CD4-positive, alpha-beta T cell treated with Interleukin-4 for 1 hour (primary cell): ENCODE data around the gene TBX15.

ENCODE experiments used
- DNase-seq, 2 donors: peaks; one replicate each; pipeline ENCODE4 v3.0.0-alpha.2; 2020 to 2022

The TBX15 gene

DNA sequence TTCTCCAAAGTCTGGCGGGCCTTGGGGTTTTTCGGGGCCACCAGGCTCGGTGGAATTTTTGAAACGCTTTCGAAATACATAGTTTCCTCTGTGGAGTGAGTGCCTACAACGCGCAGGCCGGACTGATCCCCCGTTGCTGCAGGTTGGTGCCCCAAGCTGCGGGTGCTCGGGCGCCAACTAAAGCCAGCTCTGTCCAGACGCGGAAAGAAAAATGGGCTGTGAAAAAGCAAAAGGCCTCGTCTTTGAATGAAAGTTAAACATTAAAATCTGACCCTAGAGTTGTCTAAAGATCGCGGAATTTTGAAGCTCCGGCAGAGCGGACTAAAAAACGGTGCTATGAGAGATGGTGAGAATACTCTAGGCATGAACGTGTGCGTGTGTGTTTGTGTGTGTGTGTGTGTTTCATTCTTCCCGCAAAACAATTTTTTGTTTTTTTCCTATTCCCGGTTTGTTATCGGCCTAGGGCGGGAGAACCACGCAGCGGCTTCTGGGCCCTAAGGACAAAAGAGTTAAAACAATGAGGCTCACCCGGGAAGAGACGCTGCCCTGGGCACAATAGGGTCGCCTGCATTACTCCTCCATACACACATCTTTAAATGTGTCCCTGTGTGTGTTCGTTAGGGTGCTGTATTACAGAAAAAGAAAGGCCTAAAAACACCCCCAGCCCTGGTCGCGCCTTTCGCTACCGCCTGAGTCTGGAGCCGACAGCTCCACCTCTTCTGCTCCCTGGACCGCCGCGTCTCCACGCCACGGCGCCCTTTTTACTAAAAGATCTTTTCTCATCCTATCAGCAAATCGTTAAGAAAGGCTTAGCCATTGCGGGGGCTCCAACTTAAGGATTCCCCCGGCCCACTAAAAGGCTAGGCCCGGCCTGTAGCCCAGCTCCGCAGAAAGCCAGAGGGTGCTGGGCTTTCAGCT is 3.2 kb downstream of the TBX15 start:
- no peak for DNase-seq

DNA sequence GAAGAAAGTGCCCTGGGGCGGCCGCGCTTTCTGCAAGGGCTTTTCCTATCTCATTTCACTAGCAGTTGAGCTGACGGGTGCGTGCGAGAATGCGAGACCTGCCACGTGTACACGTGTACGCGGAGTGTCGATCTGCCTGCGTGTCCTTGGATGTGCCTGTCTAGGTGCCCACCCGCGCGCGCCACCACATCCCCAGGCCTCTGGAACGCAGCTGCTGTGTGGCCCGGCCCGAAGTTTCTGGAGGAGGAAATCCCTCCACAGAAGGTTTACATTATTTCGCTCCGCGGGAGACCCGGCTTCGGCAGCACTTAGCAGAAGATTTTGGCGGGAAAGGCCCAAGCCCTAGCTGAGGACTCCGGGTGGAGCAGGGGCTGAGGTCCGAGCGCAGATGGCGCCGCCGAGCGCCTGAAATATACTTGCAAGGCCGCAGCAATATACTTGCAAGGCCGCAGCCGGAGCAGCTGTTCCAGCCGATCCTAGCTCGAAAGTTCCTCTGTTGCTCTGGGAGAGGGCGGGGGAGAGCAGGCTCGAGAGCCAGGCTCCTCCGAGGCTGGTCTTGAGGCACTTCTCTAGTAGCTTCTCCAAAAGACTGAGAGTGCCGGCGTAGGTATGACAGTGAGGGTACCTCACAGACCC is 3.9 kb downstream of the TBX15 start:
- DNase-seq: no peak

DNA sequence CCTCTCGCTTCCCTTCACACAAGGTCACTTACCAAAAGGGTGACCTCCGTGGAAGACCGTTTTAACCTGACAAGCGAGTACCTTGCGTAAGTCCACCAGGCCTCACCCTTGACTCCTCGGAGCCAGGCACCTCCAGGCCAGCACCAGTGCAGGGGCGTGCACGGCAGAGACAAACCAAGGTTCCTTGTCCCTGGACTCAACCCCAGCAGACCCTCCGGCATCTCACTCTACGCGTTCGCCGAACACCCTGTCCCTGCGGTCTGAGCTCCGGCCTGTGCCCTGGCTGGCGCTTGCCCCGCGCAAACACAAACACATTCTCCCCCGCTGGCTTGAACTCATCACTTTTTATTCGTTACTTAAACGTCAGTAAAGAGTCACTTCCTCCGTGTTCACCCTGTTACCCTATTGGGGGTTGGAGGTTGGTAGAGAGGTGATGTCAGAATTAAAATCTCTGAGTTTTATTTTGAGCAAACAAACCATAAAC is 4.5 kb downstream of the TBX15 start:
- DNase-seq: no peak

DNA sequence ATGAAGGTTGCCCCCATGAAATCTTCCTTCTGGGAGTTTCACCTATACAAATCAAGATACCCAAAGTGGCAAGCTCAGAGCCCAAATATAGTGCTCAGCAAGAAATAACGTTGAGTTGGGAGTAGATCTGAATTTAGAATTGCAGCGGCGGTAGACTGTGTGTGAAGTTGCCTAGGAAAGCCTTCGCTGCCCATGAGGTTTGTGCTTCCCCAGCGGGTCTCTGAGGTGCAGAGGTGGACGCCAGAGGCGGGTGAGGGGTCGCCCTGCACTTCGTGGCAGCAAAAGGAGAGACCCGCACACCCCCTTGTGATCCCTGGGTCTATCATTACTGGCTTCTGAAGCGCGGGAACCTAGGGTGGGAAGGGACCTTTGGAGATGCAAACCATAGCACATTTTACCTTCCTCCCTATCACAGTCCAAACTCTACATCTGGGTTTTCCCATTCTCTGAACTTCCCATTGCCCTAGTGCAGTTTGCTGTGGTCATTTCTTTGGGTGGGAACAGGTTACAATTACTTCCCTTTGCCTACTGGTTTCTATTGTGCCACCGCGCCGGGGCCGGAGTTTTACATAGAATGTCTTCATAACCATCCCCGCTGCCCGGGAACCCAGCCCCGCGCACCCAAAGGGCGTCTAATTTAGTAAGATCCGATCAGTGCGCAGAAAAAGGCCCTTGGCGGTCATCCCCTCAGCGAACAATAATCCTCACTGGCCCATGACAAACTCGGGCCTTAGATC is 5.2 kb downstream of the TBX15 start:
- DNase-seq: no peak

DNA sequence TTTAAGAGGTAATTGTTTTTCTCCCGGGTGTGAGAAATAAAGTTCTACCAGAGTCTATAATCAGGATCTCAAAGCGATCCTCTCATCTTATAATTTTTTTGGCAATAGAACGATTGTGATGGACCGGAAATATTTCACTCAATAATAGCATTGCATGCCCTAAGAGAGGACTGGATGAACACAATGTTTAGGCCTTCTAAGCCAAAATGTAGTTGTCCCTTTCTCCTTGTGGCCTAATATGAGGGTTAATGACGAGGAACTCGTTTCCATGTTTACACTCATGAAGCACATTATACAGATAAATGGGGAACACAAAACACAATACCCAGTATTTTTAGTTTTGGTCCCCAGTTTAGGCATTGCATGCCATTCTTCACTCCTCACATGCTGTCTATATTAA is 5.9 kb downstream of the TBX15 start:
- DNase-seq: no peak

DNA sequence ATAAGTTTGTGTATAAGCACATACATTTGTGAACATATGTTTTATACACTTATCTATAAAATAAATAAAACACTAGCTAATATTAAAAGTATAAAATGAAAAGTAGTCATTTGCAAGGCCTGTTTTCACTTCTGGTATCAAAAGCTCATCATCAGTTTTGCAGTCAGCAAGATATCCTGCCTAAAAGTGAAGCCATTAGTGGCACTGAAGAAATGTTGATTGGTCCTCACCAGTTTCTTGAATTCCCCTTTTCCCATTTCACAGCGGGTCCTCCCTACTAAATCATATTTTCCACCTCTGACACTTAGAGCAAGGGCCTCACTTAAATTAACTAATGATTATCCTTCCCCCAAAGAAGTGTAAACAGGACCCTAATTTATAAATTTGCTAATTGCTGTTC is 6.7 kb downstream of the TBX15 start:
- no peak for DNase-seq

DNA sequence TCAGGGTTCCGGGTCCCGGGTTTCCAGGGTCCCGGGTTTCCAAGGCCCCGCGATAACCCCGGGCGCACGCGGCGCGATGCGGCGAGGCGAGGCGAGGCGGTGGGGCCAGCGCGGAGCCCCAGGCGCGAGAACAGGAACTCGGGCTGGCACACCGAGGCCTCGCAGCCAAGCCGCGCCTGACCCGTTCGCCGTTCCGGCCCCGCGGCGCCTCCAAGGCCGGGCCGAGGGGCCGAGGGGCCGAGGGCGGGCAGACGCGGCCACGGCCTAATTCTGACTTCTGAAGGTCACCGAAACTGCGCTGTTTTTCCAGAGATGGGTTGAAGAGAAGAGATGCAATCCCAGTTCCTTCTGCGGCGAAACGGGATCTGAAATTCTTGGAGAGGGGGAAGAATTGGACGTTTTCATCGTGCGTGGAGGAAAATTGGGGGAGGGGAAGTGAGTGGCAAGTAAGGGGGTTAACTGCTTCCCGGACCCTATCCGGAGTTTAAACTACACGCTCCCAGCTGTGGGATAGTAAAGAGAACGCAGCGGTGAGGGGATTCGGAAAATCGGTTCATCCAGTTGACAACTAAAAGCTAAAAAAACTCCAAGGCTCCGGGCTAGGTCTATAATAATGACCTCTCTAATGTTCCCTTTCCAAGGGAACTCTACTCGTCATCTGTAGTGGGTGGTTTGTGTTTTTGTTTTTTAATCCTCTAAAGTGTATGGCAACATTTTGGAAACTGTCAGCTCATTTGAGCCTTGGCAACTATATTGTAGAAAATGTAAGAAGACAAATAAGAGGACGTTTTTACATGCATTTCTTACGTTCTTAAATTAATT is 8.2 kb downstream of the TBX15 start:
- DNase-seq: no peak

DNA sequence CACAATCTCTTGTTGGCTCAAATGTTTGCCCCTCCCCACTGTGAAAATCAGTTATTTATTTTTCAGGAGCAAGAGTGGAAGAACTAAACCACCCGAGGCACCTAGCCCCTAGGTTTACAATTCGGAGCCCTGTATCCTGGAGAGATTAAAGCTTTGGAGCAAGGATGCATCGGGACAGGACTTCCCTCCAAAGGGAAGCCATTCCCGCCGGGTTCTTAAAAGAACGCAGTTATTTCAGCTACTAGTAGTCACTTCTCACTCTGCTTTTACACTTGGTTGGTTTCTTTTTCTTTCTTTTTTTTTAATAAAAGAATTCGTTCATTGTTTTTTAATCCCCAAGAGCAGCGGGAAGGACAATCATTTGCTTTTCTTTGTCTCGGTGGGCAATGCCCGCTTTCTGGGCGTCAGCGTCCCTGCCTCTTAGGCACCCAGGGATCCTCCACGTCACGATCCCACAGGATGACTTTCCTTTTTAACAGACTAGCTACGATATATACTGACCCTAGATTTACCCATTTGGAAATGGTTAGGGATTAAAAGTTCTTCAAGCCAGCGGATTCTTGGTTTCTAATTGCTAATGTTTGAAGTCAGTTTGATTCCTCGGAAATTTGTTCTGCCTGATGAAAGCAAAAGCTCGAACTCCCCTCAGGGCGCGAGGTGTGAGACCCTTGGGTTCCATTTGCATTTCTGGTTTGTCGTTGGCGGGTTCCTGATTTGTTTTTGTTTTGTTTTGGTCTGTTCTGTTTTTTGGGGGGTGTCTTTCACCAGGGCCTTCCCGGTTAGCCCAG is 9.0 kb downstream of the TBX15 start:
- no peak for DNase-seq

DNA sequence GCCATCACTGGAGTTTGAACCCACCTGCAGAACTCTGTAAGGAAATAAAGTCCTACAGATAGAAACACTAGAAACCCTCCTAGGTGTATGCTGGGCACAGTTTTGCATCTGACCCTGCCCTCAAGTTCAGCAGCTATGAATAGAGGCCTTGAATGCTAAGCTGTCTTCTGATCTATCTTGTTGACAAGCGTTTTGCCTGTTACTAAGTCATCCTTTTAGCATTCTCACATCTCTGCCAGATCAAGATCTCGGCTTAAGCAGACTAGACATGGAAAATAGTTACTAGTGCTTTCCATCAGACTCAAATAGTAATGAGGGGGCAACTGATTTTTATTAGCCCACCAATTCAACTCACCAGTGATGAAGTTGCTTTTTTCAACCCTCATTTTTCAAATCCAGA is 10.5 kb downstream of the TBX15 start:
- DNase-seq: no peak

DNA sequence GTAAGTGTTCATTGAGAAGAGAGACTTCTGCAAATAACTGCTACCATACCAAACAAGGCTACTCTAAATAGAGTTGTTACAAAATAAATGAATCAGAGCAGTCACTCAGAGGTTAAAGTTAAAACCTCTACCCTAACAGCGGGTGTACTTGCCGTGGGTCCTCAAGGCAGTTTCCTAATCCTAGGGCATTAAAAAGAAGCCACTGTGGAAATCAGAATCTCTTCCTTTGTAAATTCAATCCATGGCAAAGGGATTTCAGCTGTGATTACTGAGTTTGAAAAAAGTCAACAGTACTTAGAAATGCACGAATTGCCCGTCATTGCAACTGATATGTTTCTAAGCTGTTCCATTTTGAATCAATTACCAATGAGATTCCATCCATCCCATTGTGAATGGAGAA is 13.5 kb downstream of the TBX15 start:
- DNase-seq: no peak

DNA sequence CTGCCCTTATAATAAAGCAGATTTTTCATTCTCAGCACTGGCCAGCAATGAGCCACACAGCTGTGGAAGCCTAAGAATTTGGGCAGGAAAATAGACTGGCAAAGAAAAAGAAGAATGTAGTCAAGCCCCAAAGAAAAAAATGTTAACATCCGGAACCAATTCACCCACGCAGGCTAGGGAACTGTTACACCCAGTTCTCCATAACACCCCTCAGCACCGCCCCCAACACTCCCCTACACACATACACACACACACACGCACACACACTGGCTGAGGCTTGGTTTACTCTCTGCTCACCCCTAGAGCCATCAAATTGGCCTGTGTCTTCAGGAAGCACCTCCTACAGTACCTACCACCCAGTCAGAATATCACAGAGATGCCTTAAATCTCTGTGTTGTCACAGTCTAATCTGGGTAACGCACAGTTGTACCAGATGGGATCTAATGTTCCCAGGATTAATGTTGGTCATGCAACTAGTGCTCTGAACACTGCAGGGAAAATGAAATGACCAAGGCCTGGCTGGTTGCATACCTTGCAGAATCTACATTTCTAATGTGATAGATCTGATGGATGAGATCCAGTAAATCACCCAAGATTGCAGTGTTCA is 14.5 kb downstream of the TBX15 start:
- no peak for DNase-seq

DNA sequence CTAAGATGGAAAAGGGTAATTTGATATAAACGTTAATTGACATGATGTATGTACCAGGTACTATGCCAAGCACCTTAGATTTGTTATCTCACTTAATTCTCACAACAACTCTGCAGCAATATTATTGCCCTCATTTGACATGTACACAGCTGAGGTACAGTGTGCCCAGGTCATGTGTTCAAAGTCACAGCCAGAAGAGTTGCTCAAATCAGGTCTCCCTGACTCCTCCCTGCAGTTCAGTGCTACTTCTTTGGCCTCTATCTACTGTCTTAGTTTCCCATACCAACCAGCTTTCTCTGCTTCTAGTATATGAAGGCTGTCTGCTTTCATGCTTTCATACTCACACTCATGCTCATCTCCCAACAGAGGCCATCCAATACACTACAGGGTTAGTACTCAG is 15.1 kb downstream of the TBX15 start:
- no peak for DNase-seq

DNA sequence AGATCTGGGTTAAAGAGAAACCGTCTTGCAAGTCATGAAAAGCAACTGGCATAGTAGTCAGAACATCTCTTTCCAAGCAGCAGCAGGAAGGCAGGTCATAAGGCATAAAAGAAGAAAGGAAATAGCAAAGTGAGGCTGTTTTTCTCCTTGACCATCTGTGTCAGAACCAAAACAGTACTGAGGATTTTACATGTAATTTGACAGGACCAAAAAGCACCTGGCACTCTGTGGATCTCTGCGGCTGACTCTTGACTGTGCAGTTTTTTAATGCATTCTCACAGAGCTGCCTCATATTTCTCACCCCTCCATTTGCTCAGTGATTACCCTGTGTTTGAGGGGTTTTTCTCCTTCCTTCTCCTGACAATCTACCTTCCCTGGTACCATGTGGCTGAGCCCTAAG is 17.7 kb downstream of the TBX15 start:
- no peak for DNase-seq

DNA sequence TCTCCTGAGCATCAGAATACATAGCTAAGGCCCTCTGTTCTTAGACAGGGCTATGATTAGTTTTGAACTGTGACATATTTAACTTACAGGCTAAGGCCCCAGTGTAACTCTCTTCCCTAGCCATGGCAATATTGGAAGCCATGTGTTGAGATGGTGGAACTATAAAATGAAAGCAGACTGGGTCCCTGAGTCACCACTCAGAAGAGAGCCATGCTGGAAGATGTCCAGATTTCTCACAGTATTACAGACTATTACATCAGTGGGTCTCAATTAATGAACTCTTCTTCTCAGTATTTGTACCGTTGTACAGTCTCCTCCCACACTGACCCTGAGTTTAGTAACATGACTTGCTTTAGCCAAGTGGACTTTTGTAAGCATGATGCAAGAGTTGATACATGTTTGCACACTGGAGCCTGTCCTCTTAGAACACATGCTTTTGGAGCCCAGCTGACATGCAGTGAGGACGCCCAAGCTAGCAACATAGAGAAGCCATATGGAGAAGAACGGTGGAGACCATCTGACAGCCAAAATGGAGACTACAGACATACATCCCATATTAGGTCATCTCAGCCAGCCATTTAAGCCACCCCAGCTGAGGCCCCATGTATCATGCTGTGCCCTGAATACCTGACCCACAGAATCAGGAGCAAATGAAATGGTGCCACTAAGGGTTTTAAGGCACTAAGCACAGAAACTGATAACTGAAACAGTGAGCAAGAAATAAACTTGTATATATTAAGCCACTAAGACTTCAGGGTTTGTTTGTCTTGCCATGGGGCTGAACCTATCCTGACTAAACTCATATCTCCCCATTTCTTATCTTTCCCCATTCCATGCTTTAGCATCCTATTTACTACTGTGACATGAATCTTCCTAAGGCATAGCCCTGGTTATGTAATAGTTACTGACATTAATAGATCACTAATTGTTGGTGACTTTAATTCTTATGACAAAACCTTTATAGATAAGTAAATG is 24.4 kb downstream of the TBX15 start:
- DNase-seq: no peak

DNA sequence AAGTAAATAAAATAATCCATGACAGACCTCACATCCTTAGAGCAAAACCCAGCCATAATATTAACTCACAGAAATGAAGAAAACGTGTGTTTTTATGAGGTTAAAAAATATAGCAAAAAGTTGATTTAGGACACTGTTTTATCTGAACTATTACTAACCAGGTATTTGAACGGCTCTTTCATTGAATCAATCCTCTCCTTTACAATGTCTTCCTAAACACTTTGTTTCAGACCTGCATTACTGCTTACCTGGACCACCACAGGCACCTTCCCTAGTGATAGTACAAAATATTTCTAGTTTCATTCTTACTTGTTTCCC is 25.0 kb downstream of the TBX15 start:
- no peak for DNase-seq

DNA sequence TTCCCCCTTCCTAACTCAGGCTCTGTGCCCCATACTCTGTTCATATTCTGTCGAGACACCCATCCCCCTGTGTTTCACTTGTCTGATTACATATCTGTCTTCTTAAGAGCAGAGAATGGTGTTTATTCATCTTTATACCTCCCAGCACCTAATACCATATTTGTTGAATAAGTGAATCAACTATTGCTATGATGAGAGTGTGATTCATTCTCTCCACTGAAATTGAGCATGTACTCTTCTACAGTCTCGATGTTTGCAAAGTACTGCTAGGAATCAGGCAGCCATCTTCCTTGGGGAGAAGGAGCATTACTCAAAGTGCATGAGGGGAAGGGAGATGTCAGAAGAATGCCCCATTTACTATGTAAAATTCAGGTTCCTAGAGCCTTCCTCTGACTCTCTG is 27.0 kb downstream of the TBX15 start:
- no peak for DNase-seq

DNA sequence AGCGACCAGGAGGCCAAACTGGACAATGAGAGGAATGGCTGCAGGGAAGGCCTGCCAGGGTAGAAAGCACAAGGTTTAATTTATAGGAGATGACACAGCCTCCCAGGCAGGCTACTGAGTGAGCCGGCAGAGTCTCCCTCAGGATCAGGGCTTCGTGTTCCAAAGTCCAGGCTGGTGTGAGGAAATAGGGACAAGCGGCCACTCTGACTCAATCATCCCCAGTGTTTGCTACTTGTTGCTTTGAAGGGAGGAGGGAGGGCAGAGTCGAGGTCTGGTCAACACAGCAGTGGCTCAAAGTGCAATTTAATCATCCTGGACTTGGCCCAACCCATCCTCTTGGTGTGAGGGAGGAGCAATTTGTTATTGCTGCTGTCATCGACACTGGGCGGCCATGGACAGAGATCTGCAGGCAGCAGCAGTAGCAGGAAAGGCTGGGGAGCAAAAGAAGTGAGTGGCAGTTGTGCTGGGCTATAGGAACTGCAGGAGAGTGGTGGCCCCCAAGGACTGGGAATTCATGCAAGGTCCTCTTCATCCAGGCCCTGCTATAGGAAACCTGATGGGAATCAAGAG is 27.5 kb downstream of the TBX15 start:
- no peak for DNase-seq

DNA sequence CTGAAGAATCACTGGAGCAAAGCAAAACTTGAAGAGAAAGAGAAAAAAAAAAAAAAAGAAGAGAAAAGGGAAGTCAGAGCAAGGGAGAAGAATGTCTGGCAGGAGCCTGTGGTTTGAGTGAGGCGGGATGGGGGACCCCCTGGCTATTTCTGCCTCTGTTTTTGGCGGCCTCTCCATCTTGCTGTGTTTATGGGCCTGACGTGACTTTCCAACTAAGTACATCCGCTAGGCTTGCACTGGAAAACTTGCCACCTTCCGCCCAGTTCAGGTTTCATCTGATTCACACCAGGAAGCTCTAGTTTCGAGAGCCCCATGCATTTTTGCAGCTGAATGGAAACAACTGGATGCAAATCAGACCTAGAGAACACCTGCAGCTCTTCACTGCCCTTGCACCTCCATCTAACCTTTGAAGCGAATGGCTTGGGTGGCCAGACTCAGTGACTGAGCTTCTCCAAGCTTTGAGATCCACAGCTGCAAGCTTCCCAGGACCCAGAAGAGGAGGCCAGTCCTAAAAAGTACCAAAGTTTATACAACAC is 28.0 kb downstream of the TBX15 start:
- no peak for DNase-seq

DNA sequence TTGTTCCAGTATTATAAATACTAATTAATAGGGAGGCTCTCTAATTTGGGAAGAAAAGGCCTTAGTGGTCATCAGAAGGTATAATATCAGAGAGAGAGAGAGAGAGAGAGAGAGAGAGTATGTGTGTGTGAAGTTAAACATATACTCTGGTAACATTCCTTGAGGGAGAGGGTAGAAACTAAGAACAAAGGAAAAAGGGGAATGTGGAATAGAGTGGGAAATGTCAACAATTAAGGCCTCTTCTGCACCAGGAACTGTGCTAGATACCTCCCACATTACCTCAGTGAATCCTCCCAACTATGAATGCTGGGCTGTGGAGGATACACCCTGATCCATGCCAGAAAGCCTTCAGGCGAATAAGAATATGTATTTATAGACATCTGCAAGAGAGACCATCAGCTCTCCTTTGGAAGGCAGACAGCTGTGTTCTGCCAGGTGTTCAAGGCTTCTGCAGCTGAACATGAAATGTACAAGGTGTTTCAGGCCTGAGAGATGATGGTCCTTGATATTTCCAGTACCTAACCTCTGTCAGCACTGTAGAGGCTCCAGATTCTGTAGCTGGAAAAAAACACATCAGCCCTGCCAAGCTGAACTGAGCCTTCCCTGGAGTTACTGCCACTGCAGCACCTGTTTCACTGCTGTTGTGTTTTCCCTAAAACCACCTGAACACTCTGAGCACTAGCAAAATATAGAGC is 29.1 kb downstream of the TBX15 start:
- no peak for DNase-seq
